ENCODE measurements around the gene CHRND.
"Not testable (repeated sequence)": the region's sequence is repeated elsewhere in the genome, so short reads cannot be mapped to it uniquely, and the experiment has no call there.

Gene CHRND

GRCh38 chr2:232567721-232568120 lies 41.8 kb downstream of the CHRND start:
- no peak overlapping the region for H3K4me3 ChIP-seq (ENCODE audit: low read depth, low read length)
- no peak for TF ChIP-seq CTCF (IDR thresholded peaks at IDR 0.05; ENCODE audit: low read depth, low read length, missing control alignments)
- DNase-seq (ENCODE audit: low read depth), result no peak

- DNase-seq (ENCODE audit: low read depth), result no peak
- TF ChIP-seq CTCF (IDR thresholded peaks at IDR 0.05; ENCODE audit: low read depth, low read length, missing control alignments), result no peak
Observed at GRCh38 chr2:232568161-232568560, 42.2 kb downstream of the CHRND start.

GRCh38 chr2:232569541-232569940 lies 43.6 kb downstream of the CHRND start:
- no peak overlapping the region for H3K4me3 ChIP-seq (ENCODE audit: low read depth, low read length)
- no peak for TF ChIP-seq CTCF (IDR thresholded peaks at IDR 0.05; ENCODE audit: low read depth, low read length, missing control alignments)
- DNase-seq (ENCODE audit: low read depth), result no peak

More at GRCh38 chr2:232568161-232568560, 42.2 kb downstream of the CHRND start:
- no peak overlapping the region for H3K4me3 ChIP-seq (ENCODE audit: low read depth, low read length)

GRCh38 chr2:232570481-232570880 lies 44.5 kb downstream of the CHRND start:
- DNase-seq (ENCODE audit: low read depth); H3K4me3 ChIP-seq (ENCODE audit: low read depth, low read length): not testable (repeated sequence)

GRCh38 chr2:232571026-232571474 lies 45.1 kb downstream of the CHRND start:
- no peak overlapping the region for H3K4me3 ChIP-seq (ENCODE audit: low read depth, low read length)
- no peak for DNase-seq (ENCODE audit: low read depth)
- no peak for TF ChIP-seq CTCF (IDR thresholded peaks at IDR 0.05; ENCODE audit: low read depth, low read length, missing control alignments)

GRCh38 chr2:232573042-232573441 lies 47.1 kb downstream of the CHRND start:
- H3K4me3 ChIP-seq (ENCODE audit: low read depth, low read length), result no peak overlapping the region
- DNase-seq (ENCODE audit: low read depth), result no peak
- no peak for TF ChIP-seq CTCF (IDR thresholded peaks at IDR 0.05; ENCODE audit: low read depth, low read length, missing control alignments)

GRCh38 chr2:232573771-232574435 lies 47.9 kb downstream of the CHRND start:
- TF ChIP-seq CTCF (IDR thresholded peaks at IDR 0.05; ENCODE audit: low read depth, low read length, missing control alignments), result no peak
- no peak for DNase-seq (ENCODE audit: low read depth)
- H3K4me3 ChIP-seq (ENCODE audit: low read depth, low read length), result no peak overlapping the region

All from GM12864 (cell line).